PFSK-1 (cell line): ENCODE results near the gene FLNA.

Experiments used
- FOXP2 ChIP-seq: optimal IDR thresholded peaks from 2 replicates; pipeline ENCODE3; 2011; ENCODE audit warnings: borderline replicate concordance, control low read depth, inconsistent platforms; ENCODE audit not compliant: insufficient read depth; ENCODE audit errors: extremely low read length, extremely low read depth
- POLR2AphosphoS5 ChIP-seq: IDR thresholded peaks from 2 replicates; pipeline ENCODE4 v1.6.1; 2012; ENCODE audit warnings: low read depth, mild to moderate bottlenecking, control low read depth, low read length, moderate library complexity
- REST ChIP-seq, 2 experiments: IDR thresholded peaks; 2 replicates each; pipeline versions ENCODE4 v1.6.1 to v1.8.0; 2011 to 2012; ENCODE audit warnings: low read depth in 2 of 2, low read length in 2 of 2, control low read depth in 1 of 2, inconsistent platforms in 1 of 2, mild to moderate bottlenecking in 1 of 2, moderate library complexity in 1 of 2; ENCODE audit not compliant: insufficient read depth in 1 of 2
- SIN3A ChIP-seq: IDR thresholded peaks from 2 replicates; pipeline ENCODE4 v1.6.1; 2012; ENCODE audit warnings: mild to moderate bottlenecking, low read length, moderate library complexity, borderline replicate concordance; ENCODE audit not compliant: insufficient read depth
- TAF1 ChIP-seq: IDR thresholded peaks from 2 replicates; pipeline ENCODE4 v1.6.1; 2012; ENCODE audit warnings: low read length, control low read depth, borderline replicate concordance; ENCODE audit not compliant: insufficient read depth

Gene FLNA

GRCh38 chrX:154372612-154373022, 1.8 kb downstream of the FLNA start:
- no peak for TF ChIP-seq FOXP2
- no peak for TF ChIP-seq SIN3A
- TF ChIP-seq TAF1, result no peak
- TF ChIP-seq POLR2AphosphoS5, result no peak
- no peak for TF ChIP-seq REST (IDR thresholded peaks at IDR 0.05; ENCODE audit: insufficient read depth in 1 of 2, low read depth in 2 of 2, low read length in 2 of 2)

GRCh38 chrX:154371789-154372300, 2.6 kb downstream of the FLNA start:
- TF ChIP-seq SIN3A, result no peak
- TF ChIP-seq REST (IDR thresholded peaks at IDR 0.05; ENCODE audit: insufficient read depth in 1 of 2, low read depth in 2 of 2, low read length in 2 of 2), result no peak
- no peak for TF ChIP-seq TAF1
- no peak for TF ChIP-seq POLR2AphosphoS5
- TF ChIP-seq FOXP2, result no peak

GRCh38 chrX:154371017-154371788, 3.2 kb downstream of the FLNA start:
- TF ChIP-seq REST (IDR thresholded peaks at IDR 0.05; ENCODE audit: insufficient read depth in 1 of 2, low read depth in 2 of 2, low read length in 2 of 2), result 0 out of 4 replicates have a peak, but pooled peaks of 1 of the 2 experiments have one; percentile 48
- TF ChIP-seq POLR2AphosphoS5, result peak; percentile 95
- TF ChIP-seq SIN3A, result no peak
- TF ChIP-seq FOXP2, result no peak
- TF ChIP-seq TAF1, result peak; percentile 83; the same call in 1 of the 2 replicates

GRCh38 chrX:154370300-154371016, 4.0 kb downstream of the FLNA start:
- TF ChIP-seq TAF1 (no peak), POLR2AphosphoS5 (no peak), REST (IDR thresholded peaks at IDR 0.05; ENCODE audit: insufficient read depth in 1 of 2, low read depth in 2 of 2, low read length in 2 of 2) (no peak), SIN3A (no peak)
